Measurements from ENCODE around the gene IGDCC3.

GRCh38 chr15:65377976-65378366, at the start of gene IGDCC3:
- no peak for TF ChIP-seq EP300 (IDR thresholded peaks at IDR 0.05)
- TF ChIP-seq CTCF (IDR thresholded peaks at IDR 0.05) = no peak

All from suprapubic skin (tissue), 3 donors.